Measurements from ENCODE around the gene ALDH3B1.

The ALDH3B1 gene

GRCh38 chr11:68071281-68072048, 61.3 kb downstream of the ALDH3B1 start:
- DNase-seq (ENCODE audit: low spot score) = no peak

DNA sequence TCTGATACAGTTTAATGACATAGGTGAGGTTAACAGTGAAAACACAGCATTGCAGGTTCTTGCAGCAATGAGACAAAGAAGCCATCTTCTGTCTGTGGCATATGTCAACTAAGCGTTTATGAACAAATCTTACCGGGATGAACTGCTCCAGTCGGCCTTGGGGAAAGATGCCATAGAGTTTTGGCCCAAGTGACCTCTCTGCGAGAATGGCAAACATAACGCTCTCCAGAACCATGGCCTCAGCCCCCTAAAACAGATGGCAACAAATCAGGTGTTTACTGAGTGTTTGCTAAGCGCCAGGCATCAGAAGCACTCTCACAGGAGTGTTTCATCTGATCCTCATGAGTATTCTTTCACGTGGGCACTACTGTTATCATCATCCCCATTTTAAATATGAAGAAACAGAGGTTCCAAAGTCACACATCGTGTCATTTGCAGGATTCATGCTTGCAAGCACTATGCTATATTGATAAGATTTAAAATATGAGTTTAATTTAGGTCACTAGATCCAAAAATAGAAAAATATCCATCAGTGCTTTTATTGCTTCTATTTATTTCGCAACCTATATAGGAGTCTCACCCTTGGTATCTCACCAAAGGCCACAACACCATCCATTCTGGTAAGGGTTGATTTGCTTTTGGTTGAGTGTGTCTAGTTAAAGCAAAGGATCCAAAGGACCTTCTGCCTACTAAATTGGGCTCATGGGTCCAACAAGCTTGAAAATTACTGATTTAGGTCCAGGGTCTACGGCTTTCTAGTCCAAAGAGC, 64.6 kb downstream of the ALDH3B1 start:
- no peak for DNase-seq (ENCODE audit: low spot score)

DNA sequence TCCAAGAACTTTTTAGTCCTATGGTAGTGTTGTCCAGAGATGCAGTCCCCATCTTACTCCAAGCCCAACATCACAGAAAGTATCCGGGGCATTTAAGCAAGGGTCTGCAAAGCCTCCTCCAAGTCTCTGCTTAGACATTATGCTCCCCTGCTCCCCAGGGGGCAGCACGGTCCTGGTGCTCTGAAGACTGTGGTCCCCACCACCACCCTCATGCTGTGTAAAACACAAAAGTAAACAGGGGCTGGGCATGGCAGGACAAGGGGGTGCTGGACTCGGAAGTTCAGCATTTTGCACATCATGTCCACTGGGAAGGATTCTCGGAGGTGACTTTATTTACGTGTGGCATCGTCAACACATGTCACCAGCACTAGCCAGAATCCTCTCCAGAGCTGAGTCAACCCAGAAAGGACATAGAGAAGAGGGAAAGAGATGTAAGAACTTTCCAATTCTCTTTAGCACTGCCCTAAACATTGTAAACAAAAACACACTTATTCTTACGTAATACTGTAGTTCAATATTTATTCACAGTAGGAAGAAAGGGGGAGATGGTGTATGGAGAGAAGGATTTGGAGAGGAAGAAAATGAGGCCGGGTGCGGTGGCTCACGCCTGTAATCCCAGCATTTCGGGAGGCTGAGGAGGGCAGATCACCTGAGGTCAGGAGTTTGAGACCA, 66.4 kb downstream of the ALDH3B1 start:
- no peak for DNase-seq (ENCODE audit: low spot score)

GRCh38 chr11:68077617-68078582, 67.8 kb downstream of the ALDH3B1 start:
- DNase-seq (ENCODE audit: low spot score) = no peak
